HG02571 (cell line): ENCODE measurements around the gene GPRC5A.

Experiments
- ATAC-seq: cut with Tn5 transposase; IDR thresholded peaks from one replicate; pipeline ENCODE4 v1.9.1; 2021; ENCODE audit warnings: mild to moderate bottlenecking, moderate library complexity; ENCODE audit not compliant: unreplicated experiment

GPRC5A gene

DNA sequence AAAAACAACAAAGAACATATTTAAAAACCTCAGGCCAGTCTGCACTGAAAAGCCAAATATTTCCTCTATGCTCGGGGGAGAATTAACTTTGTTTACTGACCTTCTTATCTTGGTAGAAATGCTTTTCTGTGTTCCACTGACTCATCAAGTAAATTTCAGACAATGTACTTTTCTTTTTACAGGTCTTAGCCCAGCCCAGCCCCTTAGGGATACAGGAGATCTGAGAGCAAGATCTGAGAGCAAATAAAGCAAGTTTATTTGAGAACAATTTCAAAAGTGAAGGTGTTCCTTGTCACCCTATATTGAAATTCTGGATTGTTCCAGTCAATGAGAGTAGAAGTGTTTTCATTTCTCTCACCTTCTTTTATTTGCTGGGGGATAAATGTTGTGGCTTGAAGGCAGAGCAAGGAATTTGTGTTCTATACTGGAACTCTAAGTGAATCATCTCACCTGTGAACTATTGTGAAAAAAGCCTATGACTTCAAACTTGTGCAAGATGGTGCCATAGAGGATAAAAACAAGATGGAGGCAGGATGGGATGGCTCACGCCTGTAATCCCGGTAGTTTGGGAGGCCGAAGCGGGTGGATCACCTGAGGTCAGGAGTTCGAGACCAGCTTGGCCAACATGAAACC lies 7.9 kb upstream of the GPRC5A start:
- ATAC-seq: no peak

DNA sequence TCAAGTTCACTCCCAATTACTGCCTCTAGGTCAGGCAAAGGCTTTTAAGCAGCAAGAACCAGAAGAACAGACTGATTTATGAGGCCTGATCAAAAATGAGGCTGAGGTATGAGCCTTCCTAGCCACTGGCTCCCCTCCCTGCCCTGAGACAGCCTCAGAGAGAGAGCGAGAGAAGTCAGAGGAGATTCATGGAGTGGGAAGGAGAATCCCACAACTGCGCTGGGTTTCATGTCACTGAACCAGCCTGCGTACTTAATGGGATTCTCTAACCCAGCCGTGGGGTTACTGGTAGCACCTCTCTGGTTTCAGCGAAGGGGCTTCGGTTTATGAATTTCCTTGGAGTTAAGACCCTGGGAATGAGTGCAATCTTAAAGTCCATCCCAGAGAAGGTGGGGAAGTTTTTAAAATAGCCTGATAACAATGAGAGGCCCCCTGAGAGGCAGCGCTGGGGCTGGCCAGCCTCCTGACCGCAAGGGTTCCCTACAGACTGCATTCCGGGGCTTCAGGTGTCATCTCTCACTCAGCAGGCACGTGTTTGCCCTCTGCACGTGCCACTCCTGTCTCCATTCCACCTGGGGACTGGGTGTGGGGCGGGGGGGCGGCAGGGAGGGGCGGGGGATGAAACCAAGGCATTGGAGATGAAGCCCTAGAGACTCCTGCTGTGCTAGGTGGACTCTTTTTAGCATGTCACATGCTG lies 6.1 kb upstream of the GPRC5A start:
- no peak for ATAC-seq

- no peak for ATAC-seq
Observed at GRCh38 chr12:12887471-12887870, 3.9 kb upstream of the GPRC5A start.

DNA sequence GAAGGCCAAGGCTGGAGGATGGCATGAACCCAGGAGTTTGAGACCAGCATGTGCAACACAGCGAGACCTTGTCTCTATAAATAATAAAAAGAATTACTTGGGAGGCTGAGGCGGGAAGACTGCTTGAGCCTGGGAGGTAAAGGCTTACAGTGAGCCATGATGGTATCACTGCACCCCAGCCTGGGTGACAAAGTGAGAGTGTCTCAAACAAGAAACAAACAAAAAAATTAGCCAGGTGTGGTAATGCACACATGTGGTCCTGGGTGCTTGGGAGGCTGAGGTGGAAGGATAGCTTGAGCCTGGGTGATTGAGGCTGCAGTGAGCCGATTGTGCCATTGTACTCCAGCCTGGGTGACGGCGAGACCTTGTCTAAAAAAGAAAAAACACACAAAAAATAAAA lies 1.7 kb upstream of the GPRC5A start:
- ATAC-seq: no peak

GRCh38 chr12:12890543-12891079 lies 751 bp upstream of the GPRC5A start:
- ATAC-seq: no peak

DNA sequence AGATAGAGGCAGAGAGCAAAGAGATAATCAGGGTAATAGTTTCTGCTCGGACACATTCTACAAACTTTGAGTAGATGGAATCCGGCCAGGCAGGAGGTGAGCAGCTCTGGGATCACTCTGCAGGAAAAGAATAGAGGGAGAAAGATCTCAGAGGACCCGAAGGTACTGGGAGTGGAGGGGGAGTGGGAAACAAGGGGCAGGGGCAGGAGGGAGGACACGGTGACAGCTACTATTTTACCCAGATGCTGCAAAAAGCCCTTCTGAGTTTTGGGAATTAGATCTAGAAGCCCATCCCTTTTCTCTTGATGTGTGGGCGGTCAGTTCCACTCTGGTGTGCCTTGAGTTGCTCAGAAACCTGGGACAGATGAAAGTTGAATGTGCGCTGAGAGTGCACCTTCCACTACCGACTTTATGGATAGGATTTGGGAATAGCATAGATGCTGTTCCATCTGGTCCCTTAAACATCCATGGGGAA lies 556 bp downstream of the GPRC5A start:
- no peak for ATAC-seq

- no peak for ATAC-seq
Observed at GRCh38 chr12:12892681-12893141, 1.3 kb downstream of the GPRC5A start.

- no peak for ATAC-seq
Observed at GRCh38 chr12:12893438-12893837, 2.1 kb downstream of the GPRC5A start.

- no peak for ATAC-seq
Observed at GRCh38 chr12:12896260-12896659, 4.9 kb downstream of the GPRC5A start.

GRCh38 chr12:12897302-12897701 lies 5.9 kb downstream of the GPRC5A start:
- ATAC-seq: no peak

DNA sequence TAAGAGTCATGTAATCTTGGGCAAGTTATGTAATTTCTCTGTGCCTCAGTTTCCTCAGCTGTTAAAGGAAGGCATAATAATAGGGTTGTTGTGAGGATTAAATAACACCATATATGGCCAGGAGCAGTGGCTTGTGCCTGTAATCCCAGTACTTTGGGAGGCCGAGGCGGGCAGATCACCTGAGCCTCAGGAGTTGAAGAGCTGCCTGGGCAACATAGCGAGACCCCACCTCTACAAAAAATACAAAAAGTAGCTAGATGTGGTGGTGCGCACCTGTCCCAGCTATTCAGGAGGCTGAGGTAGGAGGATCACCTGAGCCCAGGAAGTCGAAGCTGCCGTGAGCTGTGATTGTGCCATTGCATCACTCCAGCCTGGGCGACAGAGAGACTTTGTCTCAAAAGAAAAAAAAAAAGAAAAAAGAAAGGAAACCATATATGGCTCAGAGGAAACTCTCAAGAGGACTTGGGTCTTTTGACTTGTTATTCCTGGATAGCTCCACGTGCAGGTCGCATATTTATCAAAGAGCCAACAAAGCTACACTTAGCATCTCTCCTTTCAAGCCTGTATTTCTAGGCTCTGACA lies 6.9 kb downstream of the GPRC5A start:
- ATAC-seq: no peak

DNA sequence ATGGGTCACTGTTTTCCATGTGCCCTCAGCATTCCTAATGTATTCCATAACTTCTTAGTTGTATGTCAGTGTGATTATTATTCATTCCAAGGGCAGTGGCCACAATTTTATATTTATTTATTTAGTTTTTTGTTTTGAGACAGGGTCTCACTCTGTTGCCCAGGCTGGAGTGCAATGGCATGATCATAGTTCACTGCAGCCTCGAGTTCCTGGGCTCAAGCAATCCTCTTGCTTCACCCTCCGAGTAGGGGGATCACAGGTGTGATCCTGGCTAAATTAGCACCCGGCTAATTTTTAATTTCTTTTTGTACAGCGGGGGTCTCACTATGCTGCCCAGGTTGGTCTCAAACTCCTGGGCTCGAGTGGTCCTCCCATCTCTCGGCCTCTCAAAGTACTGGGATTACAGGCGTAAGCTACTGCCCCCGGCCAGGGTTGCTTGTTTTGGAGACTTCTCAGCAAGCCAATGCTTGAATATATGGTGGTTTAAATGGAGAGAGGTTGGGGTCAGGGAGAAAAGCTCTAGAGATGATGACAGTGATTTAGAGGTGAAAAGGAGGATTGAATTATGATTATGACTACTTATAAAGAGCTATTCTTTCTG lies 7.6 kb downstream of the GPRC5A start:
- no peak for ATAC-seq

DNA sequence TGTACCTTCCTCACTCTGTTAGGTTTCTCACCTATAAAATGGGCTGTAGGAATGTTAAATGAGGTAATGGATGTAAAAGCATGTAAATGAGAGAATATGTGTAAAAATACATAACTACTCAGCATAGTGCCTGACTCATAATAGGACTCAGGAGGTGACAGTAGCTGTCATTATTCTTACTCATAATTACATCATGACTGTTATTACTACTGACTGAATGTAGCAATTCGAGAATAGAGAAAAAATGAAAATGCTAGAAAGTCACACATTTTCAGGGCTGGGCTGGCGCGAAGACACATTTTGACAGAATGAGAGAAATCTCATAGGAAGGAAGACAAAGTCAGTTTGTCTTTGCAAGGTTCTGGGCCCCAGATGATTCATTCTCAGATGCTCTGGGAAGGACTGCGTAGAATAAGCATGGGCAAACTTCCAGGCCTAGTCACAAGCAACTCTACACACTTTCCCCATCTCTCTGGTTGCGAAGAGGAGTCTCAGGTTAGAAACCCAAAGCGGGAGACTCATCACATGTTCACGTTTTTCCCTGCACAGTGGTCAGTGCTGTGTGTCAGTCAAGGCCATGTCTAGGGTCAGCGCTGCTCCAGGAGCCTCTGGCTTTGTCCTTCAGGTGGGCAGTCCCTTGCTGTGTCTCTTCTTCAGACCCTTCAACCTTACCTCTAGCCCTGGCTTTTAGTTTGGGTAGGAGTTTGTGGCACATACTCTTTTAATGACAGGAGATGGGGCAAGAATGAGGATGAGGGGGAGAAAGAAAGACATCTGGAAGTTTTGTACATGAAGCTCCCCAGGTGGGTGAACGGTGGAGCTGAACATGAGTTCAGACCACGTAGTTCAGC lies 8.4 kb downstream of the GPRC5A start:
- peak; percentile 89 for ATAC-seq

DNA sequence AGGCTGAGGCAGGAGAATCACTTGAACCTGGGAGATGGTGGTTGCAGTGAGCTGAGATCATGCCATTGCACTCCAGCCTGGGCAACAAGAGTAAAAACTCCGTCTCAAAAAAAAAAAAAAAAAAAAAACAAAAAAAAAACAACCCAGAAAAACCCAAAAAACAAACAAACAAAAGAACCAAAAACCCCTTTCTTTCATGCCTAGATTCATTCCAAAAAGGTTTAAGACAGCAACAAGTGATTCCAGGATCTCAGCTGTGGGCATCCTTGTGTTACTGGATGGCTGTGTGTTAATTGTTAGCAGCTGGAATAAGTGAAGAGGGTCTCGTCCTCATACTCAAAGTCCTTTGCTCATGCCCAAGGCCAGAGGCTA lies 9.4 kb downstream of the GPRC5A start:
- ATAC-seq: no peak

DNA sequence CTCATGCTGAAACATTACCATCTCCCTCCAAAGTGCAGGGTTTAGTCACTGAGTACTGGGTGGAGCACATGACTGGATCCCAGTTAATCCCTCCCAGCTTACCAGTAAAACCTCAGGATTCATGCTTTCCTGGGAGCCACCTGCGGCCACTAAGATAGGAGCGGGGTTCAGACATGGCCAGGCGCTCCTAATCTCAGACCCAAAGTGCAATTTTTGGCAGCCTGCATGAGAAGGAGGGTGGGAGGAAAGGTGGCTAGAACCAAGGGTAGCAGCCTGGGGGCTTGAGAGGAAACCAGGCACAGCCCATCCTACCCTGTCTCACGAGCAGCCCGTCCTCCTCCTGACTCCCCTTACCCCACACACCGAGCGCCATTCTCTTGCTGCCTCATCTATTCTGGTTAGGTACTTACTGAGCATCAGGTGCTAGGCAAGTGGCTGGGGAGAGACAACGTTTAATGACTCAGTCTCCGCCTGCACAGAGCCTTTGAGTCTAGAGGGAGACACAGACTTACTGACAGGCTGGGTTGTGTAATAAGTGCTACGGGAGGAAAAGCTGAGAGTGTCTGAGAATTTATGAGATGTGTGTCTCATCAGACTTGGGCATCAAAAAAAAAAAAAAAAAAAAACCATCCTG lies 9.9 kb downstream of the GPRC5A start:
- ATAC-seq: no peak

- ATAC-seq: no peak
Observed at GRCh38 chr12:12902036-12902435, 10.7 kb downstream of the GPRC5A start.

DNA sequence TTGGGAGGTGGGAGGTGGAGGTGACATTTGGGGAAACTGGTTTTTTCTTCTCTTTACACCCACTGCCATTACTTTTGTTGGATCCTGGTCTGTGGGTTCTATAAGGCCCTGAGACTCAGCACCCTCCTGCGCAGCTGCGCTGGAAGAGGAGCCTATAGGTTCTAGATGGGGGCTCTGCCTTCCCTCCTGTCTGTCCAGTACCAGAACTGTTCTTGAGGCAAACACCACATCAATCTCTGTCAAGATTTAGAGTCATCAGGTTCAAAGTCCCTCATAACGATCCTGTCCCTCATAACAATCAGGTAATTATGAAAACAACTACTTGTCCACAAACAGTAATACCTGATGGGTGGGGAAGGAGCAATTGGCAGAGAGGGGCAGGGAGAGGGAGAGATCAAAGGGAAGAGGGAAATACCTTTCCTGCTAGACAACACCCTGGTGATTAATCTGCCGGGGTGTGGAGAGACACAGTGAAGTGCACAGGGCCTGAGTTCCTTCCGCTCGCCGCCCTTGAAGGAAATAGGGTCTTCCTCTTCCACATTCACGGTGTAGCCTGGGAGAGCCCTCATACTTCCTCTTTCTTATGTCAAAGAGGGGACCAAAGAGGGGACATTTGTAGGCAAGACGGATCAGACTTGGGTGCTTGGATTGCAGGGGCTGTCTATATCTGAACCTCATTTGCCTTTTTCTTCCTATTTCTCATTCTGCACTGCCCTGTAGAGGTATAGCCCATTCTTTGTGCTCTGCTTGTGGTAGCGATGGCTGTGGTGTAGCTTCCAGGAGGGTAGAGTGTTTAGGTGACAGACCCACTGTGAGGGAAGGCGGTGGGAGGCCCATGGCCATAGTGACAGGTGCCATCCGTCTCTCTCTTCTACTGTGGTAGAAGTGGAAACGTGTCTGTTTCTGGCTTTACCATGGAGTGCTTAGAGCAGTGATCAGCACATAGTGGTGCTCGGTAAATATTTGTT lies 12.6 kb downstream of the GPRC5A start:
- no peak for ATAC-seq

GRCh38 chr12:12907552-12907951 lies 16.2 kb downstream of the GPRC5A start:
- no peak for ATAC-seq

DNA sequence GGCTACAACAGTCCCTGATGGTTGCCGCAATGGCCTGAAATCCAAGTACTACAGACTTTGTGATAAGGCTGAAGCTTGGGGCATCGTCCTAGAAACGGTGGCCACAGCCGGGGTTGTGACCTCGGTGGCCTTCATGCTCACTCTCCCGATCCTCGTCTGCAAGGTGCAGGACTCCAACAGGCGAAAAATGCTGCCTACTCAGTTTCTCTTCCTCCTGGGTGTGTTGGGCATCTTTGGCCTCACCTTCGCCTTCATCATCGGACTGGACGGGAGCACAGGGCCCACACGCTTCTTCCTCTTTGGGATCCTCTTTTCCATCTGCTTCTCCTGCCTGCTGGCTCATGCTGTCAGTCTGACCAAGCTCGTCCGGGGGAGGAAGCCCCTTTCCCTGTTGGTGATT lies 16.9 kb downstream of the GPRC5A start:
- no peak for ATAC-seq
